GM12892 (cell line): Measurements from ENCODE around the gene KRTDAP.

Experiments
- POLR2A ChIP-seq: IDR thresholded peaks from 2 replicates; pipeline ENCODE4 v1.6.1; 2011; ENCODE audit warnings: low read depth, low read length, control low read depth
- POLR2AphosphoS5 ChIP-seq: IDR thresholded peaks from 2 replicates; pipeline ENCODE4 v1.6.1; 2011; ENCODE audit warnings: low read depth, low read length, control low read depth
- TAF1 ChIP-seq: IDR thresholded peaks from 2 replicates; pipeline ENCODE4 v1.6.1; 2011; ENCODE audit warnings: low read depth, mild to moderate bottlenecking, control low read depth, low read length, borderline replicate concordance

GRCh38 chr19:35513628-35514281 is 23.5 kb upstream of the KRTDAP start, which contains the start of gene DMKN:
- no peak for TF ChIP-seq POLR2A
- no peak for TF ChIP-seq TAF1
- TF ChIP-seq POLR2AphosphoS5 = no peak
